NOMO-1 (cell line): ENCODE data around the gene RNF14.

ENCODE experiments used
- DNase-seq, 2 experiments: peaks; one replicate each; lab custom pipeline; 2025; ENCODE audit not compliant: unreplicated experiment in 2 of 2; lab: John Stamatoyannopoulos, UW

Gene RNF14

GRCh38 chr5:141947316-141947715, 21.6 kb upstream of the RNF14 start:
- no peak for DNase-seq

GRCh38 chr5:141948812-141949211, 20.1 kb upstream of the RNF14 start:
- DNase-seq, result no peak

- DNase-seq, result no peak
These were observed 19.4 kb upstream of the RNF14 start for GRCh38 chr5:141949511-141949910.

DNA sequence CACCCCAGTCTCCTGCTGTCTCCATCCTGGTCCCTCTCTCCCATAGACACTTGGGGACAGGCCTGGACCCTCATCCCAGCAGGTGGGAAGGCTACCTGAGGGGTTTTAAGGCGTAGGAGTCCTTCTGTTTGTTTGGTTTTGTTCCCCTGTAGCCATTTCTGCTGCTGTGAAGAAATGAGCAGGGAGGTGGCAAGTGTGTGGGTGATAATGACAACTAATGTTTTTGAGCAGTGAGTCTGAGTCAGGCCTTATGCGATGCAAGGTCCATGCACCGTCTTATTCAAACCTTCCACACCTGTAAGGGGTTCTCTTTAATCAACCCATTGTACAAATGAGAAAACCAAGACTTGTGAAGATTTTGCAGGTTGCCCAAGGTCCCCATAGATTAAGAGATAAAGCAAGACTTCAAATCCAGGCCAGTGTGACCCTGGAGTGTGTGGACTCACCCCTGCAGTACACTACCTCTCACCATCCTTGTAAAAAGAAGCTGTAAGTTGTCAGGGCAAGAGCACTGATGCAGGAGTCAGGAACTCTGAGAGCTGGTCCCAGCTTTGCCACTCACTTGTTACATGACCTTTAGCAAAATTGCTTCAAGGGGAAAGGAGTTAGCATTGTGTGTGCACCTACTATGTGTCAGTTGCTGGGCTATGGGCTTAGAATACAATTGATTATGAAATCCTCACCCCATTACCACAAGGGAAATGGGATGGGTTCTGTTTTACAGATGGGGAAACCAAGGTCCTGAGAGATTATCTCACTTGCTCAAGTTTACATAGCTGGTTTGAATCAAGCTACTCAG, 18.5 kb upstream of the RNF14 start:
- no peak for DNase-seq

- DNase-seq, result no peak
These were observed 17.5 kb upstream of the RNF14 start for GRCh38 chr5:141951332-141951781.

GRCh38 chr5:141952020-141952419, 16.9 kb upstream of the RNF14 start:
- no peak for DNase-seq

DNA sequence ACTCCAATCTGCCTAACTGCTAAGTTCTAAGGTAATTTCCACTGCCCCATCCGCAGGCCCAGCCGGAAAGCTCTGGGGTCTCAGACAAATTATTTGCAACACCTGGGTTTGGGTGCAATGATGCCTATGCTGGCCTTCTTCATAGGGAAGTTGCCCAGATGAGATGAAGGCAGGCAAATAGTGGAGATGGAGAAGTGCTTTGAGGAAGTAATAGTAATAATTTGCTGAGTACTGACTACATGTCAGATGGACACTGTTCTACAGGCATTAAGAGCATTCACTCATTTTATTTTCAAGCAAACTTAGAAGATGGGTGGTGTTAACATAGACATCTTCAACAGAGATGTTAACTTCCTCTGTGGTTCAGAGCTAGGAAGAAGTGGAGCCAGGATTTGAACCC, 14.7 kb upstream of the RNF14 start:
- DNase-seq, result peak; percentile 32 to 62

- DNase-seq, result peak in 1 of 2 experiments; percentile 33
These were observed 11.4 kb upstream of the RNF14 start for GRCh38 chr5:141957367-141957996.

DNA sequence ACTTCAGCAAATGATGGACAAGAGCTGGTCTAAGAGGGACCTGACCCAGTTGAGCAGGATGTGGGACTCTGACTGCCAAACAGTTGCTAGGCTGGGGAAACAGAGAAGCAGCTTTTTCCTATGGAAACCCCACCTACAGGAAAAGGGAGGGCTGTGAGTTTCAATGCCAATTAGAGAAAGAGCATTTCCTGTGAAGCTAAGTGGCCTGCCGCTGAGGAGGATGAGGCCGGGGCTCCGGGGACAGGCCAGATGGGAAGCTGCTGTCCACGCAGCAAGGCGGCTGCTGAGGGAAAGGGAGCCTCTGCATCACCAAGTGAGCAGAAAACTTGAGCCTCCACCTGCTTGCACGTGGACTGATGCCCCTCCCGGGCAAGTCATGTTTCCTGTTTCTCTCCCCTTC, 10.8 kb upstream of the RNF14 start, which contains the start of gene PCDH12:
Gene PCDH12 (minus strand): TSS at position 90 of the 400 bp plus-strand sequence. CDS start 351 bp downstream, outside the sequence.
- peak; percentile 10 to 33 for DNase-seq

GRCh38 chr5:141958546-141959172, 10.2 kb upstream of the RNF14 start:
- DNase-seq, result peak; percentile 28 to 47

GRCh38 chr5:141960018-141960417, 8.9 kb upstream of the RNF14 start:
- DNase-seq, result no peak

GRCh38 chr5:141960449-141961323, 8.2 kb upstream of the RNF14 start:
- peak; percentile 68 to 90 for DNase-seq

GRCh38 chr5:141961466-141961865, 7.4 kb upstream of the RNF14 start:
- DNase-seq, result no peak

DNA sequence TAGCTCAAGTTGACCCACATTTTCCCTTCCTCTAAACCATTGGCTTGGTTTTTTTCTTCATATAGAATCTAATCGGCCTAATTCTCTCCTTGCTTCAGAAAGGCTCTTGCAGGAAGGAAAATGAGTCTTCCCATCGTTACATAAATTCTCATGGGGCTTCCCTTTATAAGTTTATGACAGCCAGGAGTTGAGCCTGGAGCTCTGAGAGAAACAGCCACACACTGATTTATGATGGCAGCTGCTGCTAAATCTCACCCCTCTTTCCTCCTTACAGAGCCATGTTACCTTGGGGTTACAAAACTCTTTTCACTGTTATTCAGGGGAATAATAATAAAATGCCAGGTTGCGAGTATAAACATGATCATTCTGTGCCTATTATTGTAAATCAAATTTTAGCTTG, 5.2 kb upstream of the RNF14 start:
- DNase-seq, result peak in 1 of 2 experiments; percentile 23

GRCh38 chr5:141965071-141965470, 3.8 kb upstream of the RNF14 start:
- no peak for DNase-seq

GRCh38 chr5:141966275-141966962, 2.5 kb upstream of the RNF14 start:
- no peak for DNase-seq

GRCh38 chr5:141966963-141967333, 2.0 kb upstream of the RNF14 start:
- DNase-seq, result no peak

DNA sequence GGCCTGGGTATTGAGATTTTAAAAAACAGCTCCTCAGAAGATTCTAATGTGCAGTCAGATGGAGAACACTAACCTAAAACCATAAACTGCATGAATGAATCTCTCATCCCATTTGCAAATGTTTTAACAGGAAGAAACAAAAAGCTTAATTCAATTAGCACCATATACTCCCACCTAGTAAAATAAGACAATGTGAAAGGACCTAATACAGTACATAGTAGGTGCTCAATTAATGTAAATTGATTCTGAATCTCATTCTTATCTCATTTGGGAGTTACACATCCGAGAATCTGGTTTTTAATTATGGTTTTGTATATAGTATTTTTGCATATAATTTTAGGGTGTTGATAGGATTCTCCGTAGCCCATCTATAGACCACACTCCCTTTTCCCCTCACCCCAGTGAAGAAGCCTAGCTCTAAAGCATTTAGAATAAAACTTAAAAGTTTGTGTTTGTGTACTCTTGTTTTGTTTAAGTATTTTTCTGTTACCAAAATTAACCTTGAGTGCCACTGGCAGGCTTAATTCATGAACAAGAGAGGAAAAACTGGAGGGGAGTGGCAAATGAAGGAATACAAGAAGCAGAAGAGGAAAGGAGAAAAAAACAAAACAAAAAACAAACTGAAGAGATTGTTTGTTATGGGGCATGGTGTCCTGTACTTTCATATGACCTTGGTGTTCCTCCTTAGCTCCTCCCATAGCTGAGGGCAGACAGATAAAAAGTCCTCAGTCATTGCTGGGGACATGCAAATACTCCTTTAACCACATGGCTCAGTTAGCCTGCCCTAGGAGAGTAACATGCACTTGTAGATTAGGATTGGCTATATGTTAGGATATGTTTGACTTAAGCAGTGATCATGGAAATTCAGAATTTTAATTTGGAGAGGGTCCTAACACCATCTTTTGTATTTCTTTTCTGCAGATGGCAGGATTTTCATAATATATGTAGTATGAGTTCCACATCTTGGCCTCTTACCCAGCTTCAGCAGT, 1.2 kb downstream of the RNF14 start:
- DNase-seq, result peak; percentile 68 to 81
